Neural cell (in vitro differentiated cells): ENCODE data around the gene CARMIL1.

Experiments
- EP300 ChIP-seq: fragments of 450-650 bp; conservative IDR thresholded peaks from 2 replicates; pipeline ENCODE4 v1.6.1; 2014; ENCODE audit warnings: antibody characterized with exemption, mild to moderate bottlenecking, moderate library complexity; ENCODE audit not compliant: poor library complexity, severe bottlenecking
- EZH2 ChIP-seq: fragments of 200-600, 300-800 bp; shearing (Covaris generic), sonication (generic); IDR thresholded peaks from 2 replicates; pipeline ENCODE4 v1.6.1; 2014; ENCODE audit warnings: antibody characterized with exemption, low read length, borderline replicate concordance, mild to moderate bottlenecking; ENCODE audit not compliant: insufficient read depth, poor library complexity, severe bottlenecking
- MXI1 ChIP-seq: fragments of 450-650 bp; conservative IDR thresholded peaks from 2 replicates; pipeline ENCODE4 v1.6.1; 2014; ENCODE audit warnings: antibody characterized with exemption, mild to moderate bottlenecking; ENCODE audit not compliant: poor library complexity, severe bottlenecking
- POLR2AphosphoS5 ChIP-seq: IDR thresholded peaks from 2 replicates; pipeline ENCODE4 v1.6.1; 2012
- RAD21 ChIP-seq: fragments of 450-650 bp; conservative IDR thresholded peaks from 2 replicates; pipeline ENCODE4 v1.6.1; 2014; ENCODE audit warnings: antibody characterized with exemption, mild to moderate bottlenecking, moderate library complexity
- SMC3 ChIP-seq: fragments of 450-650 bp; conservative IDR thresholded peaks from 2 replicates; pipeline ENCODE4 v1.6.1; 2014; ENCODE audit warnings: antibody characterized with exemption, mild to moderate bottlenecking, moderate library complexity; ENCODE audit not compliant: poor library complexity
- TAF1 ChIP-seq: IDR thresholded peaks from 2 replicates; pipeline ENCODE4 v1.6.1; 2012; ENCODE audit warnings: low read depth
- TF ChIP-seq, protein P1 (sequence below): IDR thresholded peaks from 2 replicates; pipeline ENCODE4 v1.6.1; 2012; ENCODE audit warnings: borderline replicate concordance
- TF ChIP-seq, protein P2 (sequence below): fragments of 450-650 bp; IDR thresholded peaks from 2 replicates; pipeline ENCODE4 v1.5.1; 2014; ENCODE audit warnings: antibody characterized with exemption, mild to moderate bottlenecking, moderate library complexity; ENCODE audit not compliant: poor library complexity, severe bottlenecking

DNA sequence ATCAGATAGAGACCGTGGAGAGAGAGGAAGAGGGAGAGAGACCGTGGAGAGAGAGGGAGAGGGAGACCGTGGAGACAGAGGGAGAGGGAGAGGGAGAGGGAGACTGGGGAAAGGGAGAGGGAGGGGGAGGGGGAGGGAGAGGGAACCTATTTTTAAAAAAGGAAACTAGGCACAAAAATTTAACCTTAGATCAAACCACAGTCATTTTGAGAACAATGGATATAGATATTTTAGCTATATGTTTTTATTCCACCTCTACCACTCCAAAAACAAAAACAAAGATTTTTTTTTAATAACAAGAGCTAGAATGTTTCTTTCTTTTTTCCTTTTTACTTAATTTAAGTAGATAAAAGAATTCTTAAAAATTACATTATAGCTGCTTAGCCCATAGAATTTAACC is 307.8 kb downstream of the CARMIL1 start:
- TF ChIP-seq, protein P1, sequence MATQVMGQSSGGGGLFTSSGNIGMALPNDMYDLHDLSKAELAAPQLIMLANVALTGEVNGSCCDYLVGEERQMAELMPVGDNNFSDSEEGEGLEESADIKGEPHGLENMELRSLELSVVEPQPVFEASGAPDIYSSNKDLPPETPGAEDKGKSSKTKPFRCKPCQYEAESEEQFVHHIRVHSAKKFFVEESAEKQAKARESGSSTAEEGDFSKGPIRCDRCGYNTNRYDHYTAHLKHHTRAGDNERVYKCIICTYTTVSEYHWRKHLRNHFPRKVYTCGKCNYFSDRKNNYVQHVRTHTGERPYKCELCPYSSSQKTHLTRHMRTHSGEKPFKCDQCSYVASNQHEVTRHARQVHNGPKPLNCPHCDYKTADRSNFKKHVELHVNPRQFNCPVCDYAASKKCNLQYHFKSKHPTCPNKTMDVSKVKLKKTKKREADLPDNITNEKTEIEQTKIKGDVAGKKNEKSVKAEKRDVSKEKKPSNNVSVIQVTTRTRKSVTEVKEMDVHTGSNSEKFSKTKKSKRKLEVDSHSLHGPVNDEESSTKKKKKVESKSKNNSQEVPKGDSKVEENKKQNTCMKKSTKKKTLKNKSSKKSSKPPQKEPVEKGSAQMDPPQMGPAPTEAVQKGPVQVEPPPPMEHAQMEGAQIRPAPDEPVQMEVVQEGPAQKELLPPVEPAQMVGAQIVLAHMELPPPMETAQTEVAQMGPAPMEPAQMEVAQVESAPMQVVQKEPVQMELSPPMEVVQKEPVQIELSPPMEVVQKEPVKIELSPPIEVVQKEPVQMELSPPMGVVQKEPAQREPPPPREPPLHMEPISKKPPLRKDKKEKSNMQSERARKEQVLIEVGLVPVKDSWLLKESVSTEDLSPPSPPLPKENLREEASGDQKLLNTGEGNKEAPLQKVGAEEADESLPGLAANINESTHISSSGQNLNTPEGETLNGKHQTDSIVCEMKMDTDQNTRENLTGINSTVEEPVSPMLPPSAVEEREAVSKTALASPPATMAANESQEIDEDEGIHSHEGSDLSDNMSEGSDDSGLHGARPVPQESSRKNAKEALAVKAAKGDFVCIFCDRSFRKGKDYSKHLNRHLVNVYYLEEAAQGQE = no peak
- TF ChIP-seq, protein P2, sequence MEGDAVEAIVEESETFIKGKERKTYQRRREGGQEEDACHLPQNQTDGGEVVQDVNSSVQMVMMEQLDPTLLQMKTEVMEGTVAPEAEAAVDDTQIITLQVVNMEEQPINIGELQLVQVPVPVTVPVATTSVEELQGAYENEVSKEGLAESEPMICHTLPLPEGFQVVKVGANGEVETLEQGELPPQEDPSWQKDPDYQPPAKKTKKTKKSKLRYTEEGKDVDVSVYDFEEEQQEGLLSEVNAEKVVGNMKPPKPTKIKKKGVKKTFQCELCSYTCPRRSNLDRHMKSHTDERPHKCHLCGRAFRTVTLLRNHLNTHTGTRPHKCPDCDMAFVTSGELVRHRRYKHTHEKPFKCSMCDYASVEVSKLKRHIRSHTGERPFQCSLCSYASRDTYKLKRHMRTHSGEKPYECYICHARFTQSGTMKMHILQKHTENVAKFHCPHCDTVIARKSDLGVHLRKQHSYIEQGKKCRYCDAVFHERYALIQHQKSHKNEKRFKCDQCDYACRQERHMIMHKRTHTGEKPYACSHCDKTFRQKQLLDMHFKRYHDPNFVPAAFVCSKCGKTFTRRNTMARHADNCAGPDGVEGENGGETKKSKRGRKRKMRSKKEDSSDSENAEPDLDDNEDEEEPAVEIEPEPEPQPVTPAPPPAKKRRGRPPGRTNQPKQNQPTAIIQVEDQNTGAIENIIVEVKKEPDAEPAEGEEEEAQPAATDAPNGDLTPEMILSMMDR = no peak
- TF ChIP-seq EZH2 (no peak), EP300 (no peak), TAF1 (no peak), MXI1 (no peak), SMC3 (no peak), RAD21 (no peak), POLR2AphosphoS5 (no peak)
